HG03108 (cell line): ENCODE measurements around the gene DEPDC1B.
A peak's percentile ranks its signal among the peaks of the same experiment; 100 is the strongest.
"Not testable (repeated sequence)": the region's sequence is repeated elsewhere in the genome, so short reads cannot be mapped to it uniquely, and the experiment has no call there.

ENCODE experiments used
- ATAC-seq: cut with Tn5 transposase; IDR thresholded peaks from one replicate; pipeline ENCODE4 v1.9.1; 2021; ENCODE audit warnings: moderate library complexity; ENCODE audit not compliant: unreplicated experiment

DEPDC1B gene

GRCh38 chr5:60700416-60700757 lies 421 bp upstream of the DEPDC1B start:
- ATAC-seq, result peak; percentile 11

- ATAC-seq, result peak; percentile 19
Observed at GRCh38 chr5:60699288-60699608, 718 bp downstream of the DEPDC1B start.

GRCh38 chr5:60698336-60698735 lies 1.6 kb downstream of the DEPDC1B start:
- no peak for ATAC-seq

GRCh38 chr5:60690326-60690725 lies 9.6 kb downstream of the DEPDC1B start:
- no peak for ATAC-seq

- no peak for ATAC-seq
Observed at GRCh38 chr5:60688980-60689379, 11.0 kb downstream of the DEPDC1B start.

GRCh38 chr5:60687927-60688720 lies 11.8 kb downstream of the DEPDC1B start:
- peak; percentile 79 for ATAC-seq

- no peak for ATAC-seq
Observed at GRCh38 chr5:60686157-60686556, 13.8 kb downstream of the DEPDC1B start.

- ATAC-seq, result no peak
Observed at GRCh38 chr5:60685700-60686099, 14.3 kb downstream of the DEPDC1B start.

GRCh38 chr5:60685028-60685427 lies 14.9 kb downstream of the DEPDC1B start:
- ATAC-seq, result no peak

GRCh38 chr5:60682007-60682406 lies 18.0 kb downstream of the DEPDC1B start:
- ATAC-seq, result not testable (repeated sequence)

GRCh38 chr5:60679816-60680215 lies 20.1 kb downstream of the DEPDC1B start:
- ATAC-seq, result no peak

- ATAC-seq, result no peak
Observed at GRCh38 chr5:60677850-60678664, 21.9 kb downstream of the DEPDC1B start.

- ATAC-seq, result no peak
Observed at GRCh38 chr5:60675286-60675685, 24.7 kb downstream of the DEPDC1B start.

GRCh38 chr5:60674251-60675069 lies 25.5 kb downstream of the DEPDC1B start:
- no peak for ATAC-seq

GRCh38 chr5:60673334-60673733 lies 26.6 kb downstream of the DEPDC1B start:
- no peak for ATAC-seq

GRCh38 chr5:60672693-60673264 lies 27.2 kb downstream of the DEPDC1B start:
- ATAC-seq, result no peak

GRCh38 chr5:60671899-60672692 lies 27.9 kb downstream of the DEPDC1B start:
- no peak for ATAC-seq

- ATAC-seq, result no peak
Observed at GRCh38 chr5:60670749-60671148, 29.2 kb downstream of the DEPDC1B start.

GRCh38 chr5:60668686-60669304 lies 31.2 kb downstream of the DEPDC1B start:
- ATAC-seq, result no peak
